K562 (cell line): ENCODE data around the gene NKD1. TPM values are rescaled to one million over a fixed set of nuclear protein-coding genes. Genes with fewer than 3 reads are reported as not detected.

Experiments used
- ATAC-seq: fragments of 200-7000 bp; cut with Tn5 transposase; 3 replicates; pipeline ENCODE4 v1.9.1; 2020; ENCODE audit warnings: moderate library complexity
- BruUV-seq: library from RNA; stranded (reverse); fragments of 400-500 nt; replicated peaks from 2 replicates; lab custom pipeline; 2021; lab: Mats Ljungman, UMichigan
- CTCF ChIA-PET: fragments of 300-600 bp; formaldehyde crosslinking; extraction: SDS; loops from one replicate; lab custom pipeline; 2021; ENCODE audit warnings: low intra/inter-chr PET ratio; lab: Yijun Ruan, JAX
- POLR2A ChIA-PET: fragments of 300-600, 350-650 bp; sonication (Branson Sonifier 250); formaldehyde crosslinking; extraction: SDS; loops from one replicate; lab custom pipeline; 2021; ENCODE audit warnings: antibody characterized with exemption, inconsistent platforms; lab: Yijun Ruan, JAX
- DNase-seq, 4 experiments: peaks; one replicate each; pipeline versions ENCODE4 v3.0.0 to v3.0.0-alpha.2; 2011 to 2018; ENCODE audit warnings: low spot score in 3 of 4, mixed read lengths in 3 of 4; ENCODE audit errors: extremely low read depth in 1 of 4
- FAIRE-seq: peaks from 2 replicates; lab custom pipeline; 2011; peaks lifted over from hg19 to GRCh38; lab: Jason Lieb, UNC
- H2AFZ ChIP-seq: 2 replicates; pipeline ENCODE4 v1.6.0; 2011; ENCODE audit warnings: low read depth, low read length, control low read depth, inconsistent platforms
- H3K27ac ChIP-seq: fragments of 200-600 bp; 3 replicates; pipeline ENCODE4 v1.8.0; 2011; ENCODE audit warnings: low read depth, mild to moderate bottlenecking, control low read depth, inconsistent platforms, low read length, moderate library complexity, mixed read lengths; ENCODE audit errors: extremely low read depth
- H3K27me3 ChIP-seq, 2 experiments: fragments of 300-600 bp in 1 of 2; 2 replicates in 1 of 2; 3 replicates in 1 of 2; pipeline versions ENCODE4 v1.6.0 to v1.8.0; 2011; ENCODE audit warnings: inconsistent platforms in 2 of 2, low read length in 2 of 2, mild to moderate bottlenecking in 1 of 2, mixed read lengths in 1 of 2, moderate library complexity in 1 of 2; ENCODE audit not compliant: control insufficient read depth in 2 of 2, insufficient read depth in 2 of 2
- H3K36me3 ChIP-seq: fragments of 300-600 bp; 3 replicates; pipeline ENCODE4 v1.8.0; 2011; ENCODE audit warnings: mild to moderate bottlenecking, low read length, inconsistent platforms; ENCODE audit not compliant: control insufficient read depth, insufficient read depth
- H3K4me1 ChIP-seq, 2 experiments: fragments of 200-600 bp in 1 of 2; replicated peaks in 1 of 2; 2 replicates in 1 of 2; 3 replicates in 1 of 2; pipeline versions ENCODE4 v1.5.1 to v1.8.0; 2011; ENCODE audit warnings: inconsistent platforms in 2 of 2, low read length in 2 of 2, mild to moderate bottlenecking in 1 of 2, mixed read lengths in 1 of 2, moderate library complexity in 1 of 2; ENCODE audit not compliant: control insufficient read depth in 2 of 2, insufficient read depth in 2 of 2
- H3K4me2 ChIP-seq: 2 replicates; pipeline ENCODE4 v1.6.1; 2011; ENCODE audit warnings: low read length, control low read depth, inconsistent platforms, mixed read lengths; ENCODE audit not compliant: insufficient read depth
- H3K4me3 ChIP-seq: fragments of 200-600 bp; sonication (generic), shearing (Covaris generic); 2 replicates; pipeline ENCODE4 v1.5.1; 2016; ENCODE audit warnings: control low read depth, inconsistent platforms
- H3K79me2 ChIP-seq: fragments of 200-600 bp; 3 replicates; pipeline ENCODE4 v1.8.0; 2011; ENCODE audit warnings: low read length, inconsistent platforms; ENCODE audit not compliant: control insufficient read depth, insufficient read depth
- H3K9ac ChIP-seq, 2 experiments: 2 replicates each; pipeline versions ENCODE4 v1.6.0 to v1.6.1; 2011; ENCODE audit warnings: low read depth in 2 of 2, low read length in 2 of 2, control low read depth in 1 of 2, inconsistent platforms in 1 of 2, mild to moderate bottlenecking in 1 of 2, mixed read lengths in 1 of 2; ENCODE audit not compliant: insufficient read depth in 1 of 2
- H3K9me1 ChIP-seq: one replicate; pipeline ENCODE4 v1.6.0; 2011; ENCODE audit warnings: inconsistent platforms, mild to moderate bottlenecking, low read length, moderate library complexity; ENCODE audit not compliant: control insufficient read depth, insufficient read depth
- H3K9me3 ChIP-seq: replicated peaks from 2 replicates; pipeline ENCODE4 v1.5.1; 2011; ENCODE audit warnings: low read depth, low read length, inconsistent platforms; ENCODE audit not compliant: control insufficient read depth, insufficient read depth
- H4K20me1 ChIP-seq: replicated peaks from 2 replicates; pipeline ENCODE4 v1.6.1; 2011; ENCODE audit warnings: low read length, inconsistent platforms, mixed read lengths; ENCODE audit not compliant: control insufficient read depth, insufficient read depth
- PCBP1 ChIP-seq: fragments of 200-400 bp; formaldehyde crosslinking; IDR thresholded peaks from 2 replicates; pipeline ENCODE4 v1.6.1; 2018; ENCODE audit warnings: mild to moderate bottlenecking, low read depth, low read length; ENCODE audit not compliant: poor library complexity, severe bottlenecking
- ZBTB8A ChIP-seq: fragments of 450-650 bp; IDR thresholded peaks from 2 replicates; pipeline ENCODE4 v1.6.1; 2018; ENCODE audit warnings: mild to moderate bottlenecking, moderate library complexity; ENCODE audit not compliant: partially characterized antibody
- ZC3H8 ChIP-seq: fragments of 450-650 bp; IDR thresholded peaks from 2 replicates; pipeline ENCODE4 v1.6.1; 2017
- ZKSCAN3 ChIP-seq: fragments of 250-450 bp; sonication (Bioruptor Pico); IDR thresholded peaks from 2 replicates; pipeline ENCODE4 v1.4.0; 2020
- WGBS: fragments of 100-300 bp; shearing (Covaris generic); methylation state at CpG from one replicate; pipeline ENCODE4 v1.1.6; 2016; ENCODE audit warnings: low coverage, mixed read lengths; ENCODE audit not compliant: insufficient coverage; ENCODE audit errors: missing lambda C conversion rate; 5-methylcytosine and 5-hydroxymethylcytosine counted together
- in situ Hi-C: fragments of 300-500 bp; cut with MboI; formaldehyde crosslinking; loops from 4 replicates; pipeline ENCODE4 v1.15.0; 2018; ENCODE audit warnings: inconsistent platforms, mixed read lengths
- intact Hi-C: fragments of 100-400 bp; cut with micrococcal nuclease; formaldehyde crosslinking; loops from 2 replicates; pipeline ENCODE4 v1.14.2; 2022
- polyA plus RNA-seq, 8 experiments: library from polyadenylated mRNA; depleted of rRNA in 4 of 8; stranded (reverse) in 5 of 8; unstranded in 3 of 8; fragments of >200 nt; fragmentation: Nextera tagmentation in 2 of 8; fragmentation: Illumina TruSeq in 1 of 8; extraction: Ambion mirVana in 2 of 8; extraction: Trizol in 1 of 8; gene quantifications; 2 replicates each; pipeline versions ENCODE4 v1.2.1 to v1.2.3, GENCODE V29; 2011 to 2014; ENCODE audit warnings: inconsistent platforms in 1 of 8, missing spikeins in 1 of 8
- total RNA-seq, 7 experiments: library from RNA; depleted of rRNA in 6 of 7; stranded (reverse); fragments of >200 nt in 6 of 7; fragmentation: Illumina TruSeq in 2 of 7; extraction: Trizol in 2 of 7; gene quantifications; 2 replicates each; pipeline versions ENCODE4 v1.2.1 to v1.2.3, GENCODE V29; 2011 to 2021; ENCODE audit warnings: low replicate concordance in 1 of 7
- TF ChIP-seq, protein P1 (sequence below), 2 experiments: fragments of 200-800 bp in 1 of 2; sonication (Bioruptor generic) in 1 of 2; sonication (generic) in 1 of 2; formaldehyde crosslinking in 1 of 2; IDR thresholded peaks in 1 of 2; conservative IDR thresholded peaks in 1 of 2; 2 replicates each; pipeline versions ENCODE4 v1.5.0 to v1.6.1; 2016 to 2020; ENCODE audit warnings: missing compliant biosample characterization in 1 of 2, missing genetic modification characterization in 1 of 2, missing genetic modification reagents in 1 of 2
- TF ChIP-seq, protein P2 (sequence below): fragments of 250-450 bp; sonication (Bioruptor Pico); IDR thresholded peaks from 2 replicates; pipeline ENCODE4 v1.5.1; 2021; ENCODE audit warnings: mild to moderate bottlenecking

Gene NKD1
- total and polyA plus RNA-seq, 9 of the 15 experiments (the other 6 are each of a cell fraction or from before 2014, with no cell fraction given) = under 0.01 to 0.24 (median 0.04) TPM; not detected in 2

DNA sequence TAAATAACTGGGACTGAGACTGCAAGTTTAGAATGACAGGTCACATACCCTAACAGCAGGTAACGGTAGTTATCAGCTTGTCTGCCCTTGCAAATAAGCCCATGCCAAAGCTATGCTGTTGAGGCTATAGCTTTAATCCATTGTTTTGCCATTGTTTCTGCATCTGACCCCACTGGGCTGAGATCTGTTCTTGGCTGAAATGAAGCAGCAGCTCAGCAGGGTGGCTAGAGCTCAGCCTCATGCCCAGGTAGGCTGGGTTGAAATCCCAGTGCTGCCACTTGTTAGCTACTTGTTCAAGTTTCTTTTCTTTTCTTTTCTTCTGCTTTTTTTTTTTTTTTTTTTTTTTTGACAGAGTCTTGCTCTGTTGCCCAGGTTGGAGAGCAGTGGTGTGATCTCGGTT lies 40.1 kb downstream of the NKD1 start:
- no peaks in the 10 kb centered on the region; the same call in 1 of the 2 replicates for H4K20me1 ChIP-seq
- no peak for TF ChIP-seq ZKSCAN3 (CRISPR knock-in tag)
- TF ChIP-seq, protein P1, sequence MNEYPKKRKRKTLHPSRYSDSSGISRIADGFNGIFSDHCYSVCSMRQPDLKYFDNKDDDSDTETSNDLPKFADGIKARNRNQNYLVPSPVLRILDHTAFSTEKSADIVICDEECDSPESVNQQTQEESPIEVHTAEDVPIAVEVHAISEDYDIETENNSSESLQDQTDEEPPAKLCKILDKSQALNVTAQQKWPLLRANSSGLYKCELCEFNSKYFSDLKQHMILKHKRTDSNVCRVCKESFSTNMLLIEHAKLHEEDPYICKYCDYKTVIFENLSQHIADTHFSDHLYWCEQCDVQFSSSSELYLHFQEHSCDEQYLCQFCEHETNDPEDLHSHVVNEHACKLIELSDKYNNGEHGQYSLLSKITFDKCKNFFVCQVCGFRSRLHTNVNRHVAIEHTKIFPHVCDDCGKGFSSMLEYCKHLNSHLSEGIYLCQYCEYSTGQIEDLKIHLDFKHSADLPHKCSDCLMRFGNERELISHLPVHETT (CRISPR knock-in tag; conservative IDR thresholded peaks at IDR 0.05 in 1 of 2, IDR thresholded peaks at IDR 0.05 in 1 of 2) = no peak
- TF ChIP-seq PCBP1 = no peak
- TF ChIP-seq, protein P2, sequence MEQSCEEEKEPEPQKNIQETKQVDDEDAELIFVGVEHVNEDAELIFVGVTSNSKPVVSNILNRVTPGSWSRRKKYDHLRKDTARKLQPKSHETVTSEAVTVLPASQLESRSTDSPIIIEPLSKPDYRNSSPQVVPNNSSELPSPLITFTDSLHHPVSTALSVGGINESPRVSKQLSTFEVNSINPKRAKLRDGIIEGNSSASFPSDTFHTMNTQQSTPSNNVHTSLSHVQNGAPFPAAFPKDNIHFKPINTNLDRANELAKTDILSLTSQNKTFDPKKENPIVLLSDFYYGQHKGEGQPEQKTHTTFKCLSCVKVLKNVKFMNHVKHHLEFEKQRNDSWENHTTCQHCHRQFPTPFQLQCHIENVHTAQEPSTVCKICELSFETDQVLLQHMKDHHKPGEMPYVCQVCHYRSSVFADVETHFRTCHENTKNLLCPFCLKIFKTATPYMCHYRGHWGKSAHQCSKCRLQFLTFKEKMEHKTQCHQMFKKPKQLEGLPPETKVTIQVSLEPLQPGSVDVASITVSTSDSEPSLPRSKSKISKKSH (CRISPR knock-in tag) = no peak
- TF ChIP-seq ZC3H8 = no peak
- TF ChIP-seq ZBTB8A = no peak
- ChIA-PET CTCF (no interaction called here), POLR2A (no interaction called here)
- intact Hi-C loops (no loop called here), in situ Hi-C loops (no loop called here)
- H3K4me2 ChIP-seq = no peak overlapping the region
- FAIRE-seq = no peak
- WGBS = 0% methylated on average over 2 of the region's 2 CpGs
- H3K27ac ChIP-seq = no peak overlapping the region
- H3K4me3 ChIP-seq = no peak overlapping the region
- no peaks in the 10 kb centered on the region for H3K36me3 ChIP-seq
- H3K9me1 ChIP-seq = no peaks in the 10 kb centered on the region
- H3K9me3 ChIP-seq = no peaks in the 10 kb centered on the region
- H3K27me3 ChIP-seq = peaks cover 4 to 36% of the 10 kb centered on the region in 2 experiments; a peak in 3 of 5 replicates
- ATAC-seq = no peak
- H3K79me2 ChIP-seq = no peaks in the 10 kb centered on the region
- DNase-seq = no peak
- H2AFZ ChIP-seq = no peak overlapping the region
- no TSS peak for BruUV-seq
- H3K9ac ChIP-seq = no peak overlapping the region
- H3K4me1 ChIP-seq = peaks cover 0 to 3% of the 10 kb centered on the region in 2 experiments; a peak in 1 of 5 replicates
